GM21381 (cell line): Measurements from ENCODE around the gene SETD7.

Source experiments
- ATAC-seq: cut with Tn5 transposase; IDR thresholded peaks from one replicate; pipeline ENCODE4 v1.9.1; 2021; ENCODE audit warnings: mild to moderate bottlenecking, moderate library complexity; ENCODE audit not compliant: unreplicated experiment

SETD7 gene

DNA sequence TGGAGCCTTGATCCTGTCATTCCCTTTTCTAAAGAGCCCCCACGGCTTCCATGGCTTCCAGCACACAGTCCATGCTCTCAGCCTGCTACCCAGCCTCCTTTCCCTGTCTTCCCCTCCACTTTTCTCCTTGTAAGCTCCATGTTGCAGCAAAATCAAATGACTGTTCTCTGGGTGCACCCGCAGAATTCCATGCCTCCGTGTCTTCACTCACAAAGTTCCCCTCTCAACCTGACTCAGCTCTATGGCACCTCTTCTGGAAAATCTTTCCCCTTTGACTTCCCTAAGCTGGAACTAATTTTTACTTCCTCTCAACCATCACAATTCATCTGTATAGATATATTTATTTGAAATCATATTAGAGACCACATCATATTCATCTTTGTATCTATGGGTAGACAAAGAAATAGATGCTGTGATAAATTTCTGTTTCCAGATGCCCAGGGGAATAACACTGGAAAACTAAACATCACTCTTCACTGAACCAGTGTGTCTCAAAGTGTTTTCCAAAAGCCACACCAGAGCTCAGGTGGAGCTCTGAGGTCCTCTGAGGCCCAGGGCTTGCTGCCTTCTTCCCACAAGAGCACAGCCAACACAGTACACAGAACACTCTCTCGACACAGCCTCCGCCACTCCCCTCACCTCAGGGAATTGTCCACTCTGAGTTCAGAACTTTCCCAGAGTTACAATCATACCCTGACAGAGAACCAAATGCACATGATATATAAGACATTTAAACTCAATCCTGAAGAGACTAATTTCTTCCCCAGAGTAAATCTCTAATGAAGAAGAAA, 3.3 kb downstream of the SETD7 start:
- no peak for ATAC-seq

DNA sequence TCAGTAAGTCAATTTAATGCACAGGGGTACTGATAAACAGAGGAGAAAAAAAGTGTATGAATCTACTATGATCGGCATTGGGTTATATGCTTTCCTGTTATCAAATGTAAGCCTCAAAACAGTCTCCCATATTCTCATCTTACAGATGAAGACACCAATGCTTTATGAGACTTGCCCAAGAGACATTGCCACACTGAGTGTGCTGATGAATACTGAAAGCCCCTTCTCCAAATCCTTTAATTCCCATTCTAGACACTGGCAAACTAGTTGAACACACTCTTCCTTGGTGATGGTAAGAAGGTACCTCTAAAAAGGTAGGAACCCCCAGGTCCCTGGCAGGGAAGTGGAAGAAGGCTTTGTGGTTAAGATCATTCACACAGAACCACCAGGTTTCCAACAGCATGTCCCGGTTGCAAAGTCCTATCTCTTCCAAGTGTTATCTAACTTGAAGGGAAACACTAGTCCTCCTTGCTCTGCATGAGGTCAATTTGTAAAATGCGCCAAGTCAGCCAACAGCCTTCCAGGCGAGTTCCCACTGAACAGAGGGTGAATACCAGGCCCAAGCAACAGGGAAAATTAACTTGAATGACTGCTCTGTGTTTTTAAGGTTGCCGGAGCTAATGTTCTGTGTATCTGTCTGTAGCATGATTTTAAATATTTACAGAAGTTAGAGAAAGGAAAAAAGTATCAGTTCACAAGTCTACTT, 5.1 kb downstream of the SETD7 start:
- ATAC-seq, result no peak

DNA sequence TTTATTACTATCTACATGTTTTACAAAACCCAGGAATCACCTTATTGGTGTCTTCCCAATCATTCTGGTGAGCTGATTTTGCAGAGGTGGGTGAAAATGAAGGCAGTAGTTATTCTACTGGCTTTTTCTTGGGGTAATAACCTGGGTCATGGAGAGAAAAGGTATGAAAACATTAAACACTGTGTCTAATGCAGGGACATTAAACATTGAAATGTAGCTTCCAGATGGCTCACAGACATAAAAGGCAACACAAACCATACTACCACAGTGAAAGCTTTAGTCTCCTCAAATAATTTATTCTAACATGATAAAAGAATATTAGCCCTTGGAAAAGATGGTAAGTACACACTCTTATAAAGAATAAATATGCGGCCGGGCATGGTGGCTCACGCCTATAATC, 8.0 kb downstream of the SETD7 start:
- ATAC-seq, result no peak

DNA sequence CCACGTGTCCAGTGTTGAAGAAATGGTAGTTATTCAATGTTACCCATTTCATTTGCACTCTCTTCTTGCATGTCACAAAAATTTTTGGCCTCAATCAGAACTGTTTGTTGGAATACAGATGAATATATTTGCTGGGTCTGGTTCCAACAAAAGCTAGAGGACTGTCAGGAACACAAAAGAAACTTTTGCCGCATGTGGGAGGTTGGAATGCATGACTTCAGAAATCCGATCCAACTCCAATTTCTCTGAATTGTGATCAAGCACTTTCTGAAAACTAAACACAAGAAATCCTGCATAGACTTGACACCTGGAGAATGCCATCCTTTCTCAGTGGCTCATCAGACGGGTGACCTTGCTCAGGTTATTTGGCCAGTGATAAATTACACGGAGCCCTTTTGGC, 15.4 kb downstream of the SETD7 start:
- no peak for ATAC-seq

DNA sequence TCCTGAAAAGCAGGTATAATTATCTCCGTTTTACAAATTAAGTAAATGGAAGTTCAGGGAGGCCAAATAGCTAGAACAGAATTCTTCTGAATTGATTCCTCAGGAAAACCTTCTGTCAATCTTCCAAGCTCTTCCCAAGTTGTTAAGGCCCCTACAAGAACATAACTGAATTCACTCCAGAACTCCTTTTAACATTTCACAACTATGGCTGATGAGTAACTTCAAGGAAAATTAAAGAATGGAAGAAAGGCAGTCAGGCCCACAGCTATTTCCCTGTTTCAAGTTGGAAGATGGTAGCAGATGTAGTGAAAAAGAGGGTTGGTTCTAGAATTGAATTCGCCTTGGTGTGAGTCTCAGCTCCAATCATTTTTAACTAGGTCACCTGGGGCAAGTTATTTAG, 15.9 kb downstream of the SETD7 start:
- ATAC-seq, result no peak

DNA sequence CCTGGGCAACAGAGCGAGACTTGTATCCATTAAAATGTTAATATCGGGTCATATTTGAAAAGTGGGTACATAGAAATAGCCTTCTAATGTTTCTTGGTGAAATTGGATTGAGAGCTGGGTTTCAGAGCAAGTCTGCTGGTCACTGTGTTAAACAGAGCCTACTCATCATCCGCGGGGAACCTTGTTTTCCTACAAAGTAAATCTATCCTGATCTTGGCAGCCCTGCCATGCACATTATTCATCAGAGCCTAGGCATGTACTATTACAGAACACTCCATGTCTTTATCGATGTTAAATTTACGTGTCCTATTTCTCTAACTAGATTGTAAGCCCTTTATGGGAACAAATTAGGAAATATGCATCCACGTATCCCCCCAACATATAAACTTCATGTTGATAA, 18.7 kb downstream of the SETD7 start:
- no peak for ATAC-seq

DNA sequence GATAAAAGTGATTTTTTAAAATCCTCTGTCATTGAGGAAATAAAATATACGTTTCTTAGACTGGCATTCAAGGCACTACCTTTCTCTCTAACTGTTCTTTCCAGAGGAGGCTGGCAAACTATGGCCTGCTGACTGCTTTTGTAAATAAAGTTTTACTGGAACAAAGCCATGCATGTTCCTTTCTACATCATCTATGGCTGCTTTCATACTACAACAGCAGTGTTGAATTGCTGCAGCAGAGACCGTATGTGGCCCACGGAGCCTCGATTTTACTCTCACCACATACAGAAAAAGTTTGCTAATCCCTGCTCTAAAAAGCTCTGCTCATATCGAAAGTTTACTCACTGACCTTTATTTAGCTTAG, 20.2 kb downstream of the SETD7 start:
- ATAC-seq, result no peak

DNA sequence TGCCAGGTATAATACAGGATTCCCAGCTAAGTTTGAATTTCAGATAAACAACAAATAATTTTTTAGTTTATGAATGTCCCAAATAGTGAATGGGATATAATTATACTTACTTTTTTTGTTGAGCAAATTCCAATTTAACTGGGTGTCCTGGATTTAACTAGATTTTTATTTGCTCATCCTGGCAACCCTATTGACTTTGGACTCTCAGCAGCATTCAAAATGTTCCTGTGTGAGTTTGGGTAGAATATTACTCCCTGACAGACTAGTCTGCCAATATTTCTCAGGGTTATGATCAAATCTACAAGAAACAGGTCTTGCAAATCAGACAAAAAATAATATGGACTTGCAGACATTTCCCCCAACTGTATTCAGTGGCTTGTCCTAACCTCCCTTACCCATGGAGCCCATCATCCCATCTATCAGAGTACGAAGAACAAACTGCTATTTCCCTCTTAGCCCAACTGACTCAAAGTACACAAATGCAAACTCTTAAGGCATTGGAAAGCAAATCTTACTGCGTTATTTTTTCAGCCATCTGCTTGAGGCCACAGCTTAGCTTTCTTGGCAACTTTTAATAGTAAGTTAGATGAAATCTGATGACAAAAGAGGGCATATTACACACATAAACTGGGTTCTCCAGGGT, 20.7 kb downstream of the SETD7 start:
- no peak for ATAC-seq

DNA sequence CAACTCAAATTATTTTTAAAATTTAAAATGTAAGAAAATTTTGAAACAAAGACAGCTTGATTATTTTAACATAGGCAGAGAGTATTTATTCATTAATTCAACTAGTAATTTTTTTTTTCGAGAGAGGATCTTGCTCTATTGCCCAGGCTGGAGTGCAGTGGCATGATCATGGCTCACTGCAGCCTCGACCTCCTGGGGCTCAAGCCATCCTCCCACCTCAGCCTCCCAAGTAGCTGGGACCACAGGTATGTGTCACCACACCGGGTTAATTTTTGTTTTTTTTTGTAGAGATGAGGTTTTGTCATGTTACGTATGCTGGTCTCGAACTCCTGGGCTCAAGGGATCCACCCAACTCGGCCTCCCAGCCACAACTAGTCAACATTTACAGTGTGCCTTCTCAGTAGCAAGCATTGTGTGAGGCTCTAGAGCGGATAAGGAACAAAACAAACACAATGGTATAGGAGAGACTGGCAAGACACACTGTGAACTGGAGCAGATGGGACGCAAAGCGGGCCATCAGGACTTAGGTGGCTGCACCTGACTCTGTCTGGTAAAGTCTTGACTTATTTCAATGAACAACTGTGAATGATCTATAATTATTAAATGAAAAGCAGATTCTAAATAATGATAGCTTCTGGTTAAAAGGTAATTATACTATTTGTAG, 21.6 kb downstream of the SETD7 start:
- no peak for ATAC-seq

DNA sequence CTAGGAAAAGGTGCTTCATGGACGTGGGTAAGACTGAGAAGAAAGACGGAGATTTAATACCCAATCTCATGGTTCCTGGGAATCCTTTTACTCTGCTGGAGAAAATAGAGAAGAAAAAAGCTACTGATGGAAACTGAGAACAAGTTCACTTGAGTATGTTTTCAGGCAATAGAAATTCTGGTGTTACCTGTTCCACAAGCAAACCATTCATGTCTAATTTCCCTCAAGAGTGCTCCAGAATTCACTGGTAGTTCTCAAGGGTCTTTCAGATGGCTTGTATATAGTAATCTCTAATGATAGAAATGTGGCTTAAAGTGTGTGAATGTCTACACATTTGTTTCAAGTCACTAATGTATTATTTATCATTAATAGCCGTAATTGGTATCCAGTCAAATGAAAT, 22.5 kb downstream of the SETD7 start:
- ATAC-seq, result no peak

DNA sequence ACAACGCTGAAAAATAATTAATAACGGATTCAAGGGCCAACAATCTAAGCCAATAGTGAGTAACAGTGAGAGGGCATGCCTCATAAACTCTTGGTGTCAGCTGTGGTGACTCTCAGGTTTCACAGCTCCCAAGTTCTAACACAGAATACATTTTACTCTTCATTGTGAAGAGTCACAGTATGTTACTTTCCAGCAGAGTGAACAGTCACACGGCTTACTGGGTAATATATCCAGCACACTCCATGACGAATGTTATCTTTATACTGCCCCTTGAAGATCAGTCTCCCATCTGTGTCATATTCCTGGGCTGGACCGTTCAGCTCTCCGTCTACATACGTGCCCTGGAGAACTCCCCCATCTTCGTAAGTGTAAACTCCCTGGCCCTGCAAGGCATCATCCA, 23.1 kb downstream of the SETD7 start:
- no peak for ATAC-seq

DNA sequence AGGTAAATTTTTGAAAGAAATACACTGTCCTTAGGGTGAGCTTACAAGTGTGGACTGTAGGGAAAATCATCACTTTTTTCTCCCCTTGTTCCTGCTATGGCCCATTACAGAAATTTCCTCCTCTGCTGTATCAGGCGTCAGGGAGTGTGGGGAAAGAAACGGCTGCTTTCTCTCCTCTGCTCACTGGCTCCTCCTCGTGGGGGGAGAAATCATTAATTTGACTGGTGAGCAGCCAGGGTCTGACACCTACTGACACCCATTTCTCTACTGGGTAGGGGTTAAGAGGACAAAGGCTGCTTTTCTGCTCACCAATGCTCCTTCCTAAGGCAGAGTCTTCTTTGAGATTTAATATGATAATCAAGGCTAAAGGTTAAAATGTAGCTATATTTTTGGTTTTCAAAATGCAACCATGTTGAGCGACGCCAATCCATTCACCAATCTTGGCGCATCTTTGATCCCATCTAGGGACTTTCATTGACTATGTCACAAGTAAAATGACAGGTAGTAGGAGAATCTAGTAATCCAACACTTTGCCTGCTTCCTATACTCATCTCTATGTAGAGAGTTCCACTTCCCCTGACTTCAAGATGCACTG, 25.1 kb downstream of the SETD7 start:
- ATAC-seq, result no peak

DNA sequence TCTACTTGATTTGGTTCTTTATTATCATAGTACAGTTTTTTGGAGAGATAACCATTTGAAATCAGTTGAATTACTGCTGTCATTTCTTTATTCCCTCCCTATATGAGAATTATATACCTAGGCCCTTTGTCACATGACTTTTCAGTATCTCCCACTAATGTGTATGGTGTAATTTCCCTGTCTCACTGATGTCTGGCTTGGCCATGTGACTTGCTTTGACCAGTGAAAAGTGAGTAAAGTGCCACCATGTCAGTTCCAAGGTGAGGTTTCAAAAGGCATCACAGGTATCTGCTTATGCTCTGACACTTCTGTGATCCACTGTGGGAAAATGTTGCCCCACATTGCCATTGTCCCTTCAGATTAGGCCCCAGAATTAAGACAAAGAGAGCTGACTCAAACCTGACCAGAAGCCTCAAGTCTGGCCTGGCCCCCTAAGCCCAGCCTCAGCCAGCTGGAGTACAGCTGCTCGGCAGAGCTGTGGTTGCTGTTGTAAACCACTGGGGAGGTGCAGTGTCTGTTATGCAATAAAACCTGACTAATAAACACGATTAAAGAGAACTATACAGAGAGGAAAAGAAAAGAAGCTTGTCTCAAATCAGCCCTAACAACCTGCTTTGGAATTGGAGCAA, 27.5 kb downstream of the SETD7 start:
- ATAC-seq, result peak; percentile 64

DNA sequence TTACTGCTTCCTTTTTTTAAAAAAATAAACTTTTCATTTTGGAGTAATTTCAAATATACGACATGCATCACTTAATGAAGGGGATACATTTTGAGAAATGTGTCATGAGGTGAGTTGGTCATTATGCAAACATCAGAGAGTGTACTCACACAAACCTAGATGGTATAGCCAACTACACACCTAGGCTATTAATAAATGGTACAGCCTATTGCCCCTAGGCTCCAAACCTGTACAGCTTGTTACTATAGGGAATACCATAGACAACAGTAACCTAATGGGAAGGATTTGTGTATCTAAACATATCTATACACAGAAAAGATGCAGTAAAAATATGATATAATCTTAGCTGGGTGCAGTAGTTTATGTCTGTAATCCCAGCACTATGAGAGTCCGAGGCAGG, 29.1 kb downstream of the SETD7 start:
- no peak for ATAC-seq

DNA sequence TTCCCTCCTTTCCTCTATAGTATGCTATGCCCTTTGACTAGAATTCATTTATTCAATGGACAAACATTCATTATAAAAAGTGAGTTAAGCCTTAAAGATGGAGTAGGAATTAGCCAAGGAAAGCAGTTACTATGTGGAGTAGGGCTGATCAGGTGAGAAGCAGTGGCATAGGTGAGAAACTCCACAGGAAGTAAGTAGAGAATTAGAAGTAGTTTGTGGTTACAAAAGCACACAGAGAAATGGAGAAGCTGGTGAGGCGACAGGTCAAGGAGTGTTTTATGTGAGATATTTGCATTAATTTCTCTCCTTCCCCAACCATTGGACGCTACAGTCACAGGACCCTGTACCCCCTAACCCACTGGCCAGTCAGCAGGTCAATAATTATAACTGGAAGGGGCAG, 30.6 kb downstream of the SETD7 start:
- peak; percentile 61 for ATAC-seq

DNA sequence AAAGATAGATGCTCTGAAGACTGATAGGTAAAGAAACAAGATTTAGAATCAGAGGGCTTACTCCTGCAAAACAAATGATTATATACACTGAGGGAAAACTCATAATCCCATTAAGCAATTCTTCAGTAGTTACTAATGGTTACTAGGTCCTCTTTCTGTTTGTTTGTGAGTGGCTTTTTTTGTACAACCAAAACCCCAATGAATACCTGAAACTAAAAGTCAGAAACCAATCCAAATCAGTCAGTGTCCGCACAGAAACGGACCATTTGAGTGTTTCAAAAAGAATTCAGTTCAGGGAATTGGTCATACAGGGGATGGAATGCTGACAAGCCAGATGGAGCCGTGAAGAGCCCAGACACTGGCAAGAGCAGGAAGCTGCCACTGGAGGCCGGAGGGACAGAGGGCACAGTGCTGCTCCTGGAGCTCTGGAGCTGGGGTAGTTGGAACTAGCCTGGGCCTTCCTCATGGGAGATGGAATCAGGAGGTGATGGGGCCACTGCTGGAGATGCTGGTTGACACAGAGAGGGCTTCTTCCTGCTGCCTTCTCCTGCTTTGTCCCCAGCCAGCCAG, 31.9 kb downstream of the SETD7 start:
- no peak for ATAC-seq

DNA sequence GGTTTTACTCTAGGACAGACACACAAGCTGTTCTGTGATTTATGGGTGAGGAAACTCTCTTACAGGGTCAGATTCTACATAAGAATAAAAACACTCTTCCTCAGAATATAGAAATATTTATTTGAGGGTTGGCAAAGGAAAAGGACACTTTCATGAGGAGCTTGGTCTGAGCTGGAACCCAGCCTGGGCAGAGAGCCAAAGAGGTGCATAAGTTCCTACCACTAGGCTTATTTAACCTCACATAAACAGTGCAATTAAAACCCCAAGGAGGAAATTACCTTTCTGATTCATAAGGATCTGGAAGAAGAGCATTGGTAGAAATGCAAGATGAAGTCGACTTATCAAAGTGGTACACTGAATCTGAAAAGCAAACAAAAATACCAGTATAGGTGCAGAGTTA, 32.9 kb downstream of the SETD7 start:
- ATAC-seq, result no peak

DNA sequence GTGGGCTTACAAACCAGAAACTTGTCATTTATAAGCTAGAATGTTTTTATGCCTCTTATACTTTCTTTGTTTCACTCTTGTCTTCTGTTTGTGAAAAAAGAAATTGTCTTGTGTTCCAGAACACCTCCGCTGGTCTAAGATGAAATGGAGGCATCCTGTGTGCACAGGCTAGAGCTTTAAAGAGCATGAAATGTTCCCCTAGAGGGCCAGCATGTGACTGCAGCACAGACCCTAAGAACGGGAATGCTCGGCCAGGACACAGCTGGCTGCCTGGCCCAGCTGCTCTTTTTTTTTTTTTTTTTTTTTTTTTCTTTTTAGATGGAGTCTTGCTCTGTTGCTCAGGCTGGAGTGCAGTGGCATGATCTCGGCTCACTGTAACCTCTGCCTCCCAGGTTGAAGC, 33.6 kb downstream of the SETD7 start:
- ATAC-seq, result no peak

DNA sequence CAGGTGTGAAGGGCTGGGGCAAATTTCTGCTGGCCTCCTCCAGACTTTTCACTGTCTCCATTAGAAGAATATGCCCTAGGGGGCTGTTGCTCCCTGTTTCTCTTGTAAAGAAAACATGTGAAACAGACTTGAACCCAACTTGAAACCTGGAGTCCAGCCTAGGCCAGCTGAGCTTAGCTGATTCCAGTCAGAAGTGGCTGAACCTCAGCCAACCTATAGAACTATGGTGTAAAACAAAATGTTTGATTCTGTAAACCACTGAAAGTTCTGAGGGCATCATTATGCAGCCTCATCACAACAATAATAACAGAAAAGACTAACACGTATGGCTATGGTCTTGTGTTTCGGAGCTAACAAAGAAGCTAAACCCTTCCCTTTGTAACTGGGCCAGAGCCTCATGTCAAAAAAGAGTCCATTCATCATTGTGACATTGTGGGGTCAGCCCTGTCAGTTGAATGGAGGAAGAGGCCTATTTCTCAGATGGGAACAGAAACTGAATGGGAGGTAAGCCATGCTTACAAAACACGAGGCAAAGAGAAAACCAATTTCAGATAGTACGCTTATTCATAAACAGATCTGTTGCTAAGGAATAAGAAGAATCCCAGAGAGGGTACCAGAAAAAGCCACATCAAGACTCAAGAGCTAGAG, 34.1 kb downstream of the SETD7 start:
- ATAC-seq, result no peak

DNA sequence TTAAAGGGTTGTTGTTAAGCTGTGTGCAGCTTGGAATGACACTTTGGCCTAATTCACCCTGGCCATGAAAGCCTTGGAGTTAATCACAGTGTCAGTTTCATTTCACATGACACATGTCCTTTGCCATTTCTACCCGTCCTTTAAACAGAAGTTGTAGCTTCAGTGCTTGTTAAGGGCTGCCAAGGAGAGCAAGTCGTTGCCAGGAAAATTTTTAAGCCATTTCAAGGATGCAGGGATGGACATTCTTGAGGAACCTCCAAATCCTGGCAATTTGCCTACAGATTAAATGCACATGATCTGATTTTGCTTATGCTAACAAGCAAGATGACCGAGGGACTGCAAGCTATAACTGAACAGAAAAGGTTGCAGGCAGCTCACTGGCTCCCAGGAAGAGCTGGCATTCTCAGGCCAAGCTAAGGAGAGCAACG, 40.5 kb downstream of the SETD7 start:
- no peak for ATAC-seq
